Astrocyte (in vitro differentiated cells and primary cell): ENCODE measurements around the gene APBB2. TPM values are rescaled to one million over a fixed set of nuclear protein-coding genes. Genes with fewer than 3 reads are reported as not detected.

ENCODE experiments used
- DNase-seq: peaks from one replicate; pipeline ENCODE4 v3.0.0-alpha.2; 2010; ENCODE audit warnings: low read depth
- FAIRE-seq: peaks from 2 replicates; lab custom pipeline; 2011; peaks lifted over from hg19 to GRCh38; lab: Jason Lieb, UNC
- H2AFZ ChIP-seq: 2 replicates; pipeline ENCODE4 v1.6.0; 2012; ENCODE audit warnings: low read depth, low read length, inconsistent platforms
- H3K27ac ChIP-seq: 2 replicates; pipeline ENCODE4 v1.5.1; 2011; ENCODE audit warnings: low read depth, low read length, inconsistent platforms
- H3K27me3 ChIP-seq: 2 replicates; pipeline ENCODE4 v1.6.0; 2011; ENCODE audit warnings: low read length, inconsistent platforms; ENCODE audit not compliant: insufficient read depth
- H3K36me3 ChIP-seq: 2 replicates; pipeline ENCODE4 v1.5.1; 2011; ENCODE audit warnings: low read length, inconsistent platforms; ENCODE audit not compliant: insufficient read depth
- H3K4me1 ChIP-seq: 2 replicates; pipeline ENCODE4 v1.5.1; 2011; ENCODE audit warnings: low read length, inconsistent platforms; ENCODE audit not compliant: insufficient read depth
- H3K4me2 ChIP-seq: 2 replicates; pipeline ENCODE4 v1.6.0; 2012; ENCODE audit warnings: low read length, inconsistent platforms
- H3K4me3 ChIP-seq: 2 replicates; pipeline ENCODE4 v1.5.1; 2011; ENCODE audit warnings: low read depth, mild to moderate bottlenecking, low read length, inconsistent platforms; ENCODE audit not compliant: insufficient read depth
- H3K79me2 ChIP-seq: 2 replicates; pipeline ENCODE4 v1.6.0; 2012; ENCODE audit warnings: mild to moderate bottlenecking, low read length, inconsistent platforms; ENCODE audit not compliant: insufficient read depth
- H3K9ac ChIP-seq: 2 replicates; pipeline ENCODE4 v1.6.0; 2012; ENCODE audit warnings: mild to moderate bottlenecking, low read length, inconsistent platforms
- H3K9me3 ChIP-seq: 2 replicates; pipeline ENCODE4 v1.5.1; 2012; ENCODE audit warnings: low read depth, mild to moderate bottlenecking, low read length, inconsistent platforms; ENCODE audit not compliant: insufficient read depth
- H4K20me1 ChIP-seq: 2 replicates; pipeline ENCODE4 v1.6.0; 2012; ENCODE audit warnings: low read length, inconsistent platforms; ENCODE audit not compliant: insufficient read depth
- H3K27ac Mint-ChIP-seq: one replicate; pipeline ENCODE4 v1.8.0; 2021; ENCODE audit warnings: mild to moderate bottlenecking, mixed read lengths; ENCODE audit not compliant: unreplicated experiment
- H3K27me3 Mint-ChIP-seq: one replicate; pipeline ENCODE4 v1.8.0; 2021; ENCODE audit warnings: low read depth, mixed read lengths; ENCODE audit not compliant: unreplicated experiment
- H3K36me3 Mint-ChIP-seq: one replicate; pipeline ENCODE4 v1.8.0; 2021; ENCODE audit warnings: low read depth, mixed read lengths; ENCODE audit not compliant: unreplicated experiment
- H3K4me1 Mint-ChIP-seq: one replicate; pipeline ENCODE4 v1.8.0; 2021; ENCODE audit warnings: low read depth, mixed read lengths; ENCODE audit not compliant: unreplicated experiment
- H3K4me3 Mint-ChIP-seq: one replicate; pipeline ENCODE4 v1.8.0; 2021; ENCODE audit warnings: mild to moderate bottlenecking, moderate library complexity, mixed read lengths; ENCODE audit not compliant: unreplicated experiment
- H3K9me3 Mint-ChIP-seq: one replicate; pipeline ENCODE4 v1.8.0; 2021; ENCODE audit warnings: mild to moderate bottlenecking, mixed read lengths; ENCODE audit not compliant: unreplicated experiment
- EZH2 ChIP-seq: IDR thresholded peaks from 2 replicates; pipeline ENCODE4 v1.6.1; 2012; ENCODE audit warnings: mild to moderate bottlenecking, low read length, inconsistent platforms; ENCODE audit not compliant: insufficient read depth
- total RNA-seq: library from RNA; stranded (reverse); gene quantifications from 2 replicates; pipeline ENCODE4 v1.2.1, GENCODE V29; 2021
- TF ChIP-seq, protein P1 (sequence below): IDR thresholded peaks from 2 replicates; pipeline ENCODE4 v1.5.1; 2011; ENCODE audit warnings: low read depth, mild to moderate bottlenecking, inconsistent platforms, low read length, moderate library complexity; ENCODE audit not compliant: insufficient read depth

APBB2 gene
- total RNA-seq, 1 donor from 2014 or later: 173 TPM

- no peak overlapping the region for H3K27ac Mint-ChIP-seq
- Histone ChIP-seq H3K9ac (no peak overlapping the region), H3K36me3 (peaks cover 2% of the 10 kb centered on the region), H3K9me3 (no peaks in the 10 kb centered on the region), H3K79me2 (peaks cover 3% of the 10 kb centered on the region), H3K27ac (no peak overlapping the region), H3K4me3 (no peak overlapping the region), H3K4me1 (peaks cover 20% of the 10 kb centered on the region), H4K20me1 (no peaks in the 10 kb centered on the region), H3K27me3 (no peaks in the 10 kb centered on the region), H3K4me2 (no peak overlapping the region), H2AFZ (no peak overlapping the region)
- peaks cover 26% of the 10 kb centered on the region for H3K36me3 Mint-ChIP-seq
- DNase-seq: no peak
- no peak for FAIRE-seq
- H3K4me3 Mint-ChIP-seq: no peak overlapping the region
- H3K9me3 Mint-ChIP-seq: no peaks in the 10 kb centered on the region
- H3K4me1 Mint-ChIP-seq: peaks cover 29% of the 10 kb centered on the region
- no peaks in the 10 kb centered on the region for H3K27me3 Mint-ChIP-seq
- no peak for TF ChIP-seq EZH2
- TF ChIP-seq, protein P1, sequence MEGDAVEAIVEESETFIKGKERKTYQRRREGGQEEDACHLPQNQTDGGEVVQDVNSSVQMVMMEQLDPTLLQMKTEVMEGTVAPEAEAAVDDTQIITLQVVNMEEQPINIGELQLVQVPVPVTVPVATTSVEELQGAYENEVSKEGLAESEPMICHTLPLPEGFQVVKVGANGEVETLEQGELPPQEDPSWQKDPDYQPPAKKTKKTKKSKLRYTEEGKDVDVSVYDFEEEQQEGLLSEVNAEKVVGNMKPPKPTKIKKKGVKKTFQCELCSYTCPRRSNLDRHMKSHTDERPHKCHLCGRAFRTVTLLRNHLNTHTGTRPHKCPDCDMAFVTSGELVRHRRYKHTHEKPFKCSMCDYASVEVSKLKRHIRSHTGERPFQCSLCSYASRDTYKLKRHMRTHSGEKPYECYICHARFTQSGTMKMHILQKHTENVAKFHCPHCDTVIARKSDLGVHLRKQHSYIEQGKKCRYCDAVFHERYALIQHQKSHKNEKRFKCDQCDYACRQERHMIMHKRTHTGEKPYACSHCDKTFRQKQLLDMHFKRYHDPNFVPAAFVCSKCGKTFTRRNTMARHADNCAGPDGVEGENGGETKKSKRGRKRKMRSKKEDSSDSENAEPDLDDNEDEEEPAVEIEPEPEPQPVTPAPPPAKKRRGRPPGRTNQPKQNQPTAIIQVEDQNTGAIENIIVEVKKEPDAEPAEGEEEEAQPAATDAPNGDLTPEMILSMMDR: no peak
Observed at GRCh38 chr4:40986375-40986774, 228.0 kb downstream of the APBB2 start.

DNA sequence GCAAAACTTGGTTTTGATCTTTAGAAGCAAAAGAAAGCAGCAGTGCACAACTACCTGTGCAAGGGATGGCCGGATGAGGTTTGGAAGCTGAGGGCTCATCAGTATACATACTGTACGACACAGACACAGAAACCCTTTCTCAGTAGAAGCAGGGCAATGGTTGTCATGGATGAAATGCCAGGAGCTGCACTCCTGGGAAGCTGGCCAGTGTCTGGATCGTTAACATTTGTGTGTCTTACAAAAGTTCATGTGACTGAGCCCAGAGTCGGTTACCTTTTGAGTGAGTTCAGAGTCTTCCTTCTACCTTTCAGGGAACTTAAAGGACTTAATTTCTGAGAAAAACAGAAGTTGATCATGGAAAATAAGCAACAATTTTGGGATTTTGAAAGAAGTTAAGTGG lies 230.3 kb downstream of the APBB2 start:
- DNase-seq (no peak), FAIRE-seq (no peak)
- Histone ChIP-seq H4K20me1 (no peaks in the 10 kb centered on the region), H3K9me3 (no peaks in the 10 kb centered on the region), H3K36me3 (peaks cover 2% of the 10 kb centered on the region), H3K4me2 (no peak overlapping the region), H2AFZ (no peak overlapping the region), H3K79me2 (peaks cover 3% of the 10 kb centered on the region), H3K27ac (no peak overlapping the region), H3K9ac (no peak overlapping the region), H3K4me1 (no peaks in the 10 kb centered on the region), H3K4me3 (no peak overlapping the region), H3K27me3 (no peaks in the 10 kb centered on the region)
- H3K27me3 Mint-ChIP-seq: no peaks in the 10 kb centered on the region
- no peak for TF ChIP-seq EZH2
- TF ChIP-seq, protein P1: no peak
- no peak overlapping the region for H3K27ac Mint-ChIP-seq
- peaks cover 8% of the 10 kb centered on the region for H3K4me1 Mint-ChIP-seq
- H3K4me3 Mint-ChIP-seq: no peak overlapping the region
- peaks cover 23% of the 10 kb centered on the region for H3K36me3 Mint-ChIP-seq
- H3K9me3 Mint-ChIP-seq: no peaks in the 10 kb centered on the region

GRCh38 chr4:40980318-40980883 lies 233.9 kb downstream of the APBB2 start:
- Mint-ChIP-seq H3K27ac (no peak overlapping the region), H3K27me3 (no peaks in the 10 kb centered on the region), H3K4me3 (no peak overlapping the region), H3K36me3 (peaks cover 21% of the 10 kb centered on the region), H3K9me3 (no peaks in the 10 kb centered on the region), H3K4me1 (peaks cover 8% of the 10 kb centered on the region)
- no peak overlapping the region for H3K4me3 ChIP-seq
- FAIRE-seq (no peak), DNase-seq (no peak)
- TF ChIP-seq, protein P1: peak; percentile 38
- no peak for TF ChIP-seq EZH2
- H4K20me1 ChIP-seq: no peaks in the 10 kb centered on the region
- no peaks in the 10 kb centered on the region for H3K36me3 ChIP-seq
- H3K79me2 ChIP-seq: no peaks in the 10 kb centered on the region
- H3K9ac ChIP-seq: no peak overlapping the region
- H3K4me1 ChIP-seq: no peaks in the 10 kb centered on the region
- no peak overlapping the region for H3K27ac ChIP-seq
- no peaks in the 10 kb centered on the region for H3K27me3 ChIP-seq
- no peaks in the 10 kb centered on the region for H3K9me3 ChIP-seq
- no peak overlapping the region for H3K4me2 ChIP-seq
- no peak overlapping the region for H2AFZ ChIP-seq
